ENCODE measurements around the gene OR51B6.

The OR51B6 gene

GRCh38 chr11:5384335-5384734 lies 33.0 kb downstream of the OR51B6 start:
- no peak for TF ChIP-seq CTCF (conservative IDR thresholded peaks at IDR 0.05; ENCODE audit: low read depth, low read length)
- H3K27ac ChIP-seq = no peak overlapping the region
- H2AFZ ChIP-seq (ENCODE audit: low read depth) = no peak overlapping the region
- no peaks in the 10 kb centered on the region for H3K36me3 ChIP-seq (ENCODE audit: insufficient read depth)
- no peak overlapping the region for H3K9ac ChIP-seq
- no peak overlapping the region for H3K4me2 ChIP-seq
- H3K4me3 ChIP-seq (IDR thresholded peaks at IDR 0.05; ENCODE audit: insufficient read depth, low read depth, low read length) = no peak overlapping the region
- H4K20me1 ChIP-seq (ENCODE audit: insufficient read depth) = no peaks in the 10 kb centered on the region
- H3K79me2 ChIP-seq (ENCODE audit: insufficient read depth, low read depth) = no peaks in the 10 kb centered on the region
- H3K27me3 ChIP-seq (ENCODE audit: insufficient read depth, low read depth) = no peaks in the 10 kb centered on the region
- no peaks in the 10 kb centered on the region for H3K4me1 ChIP-seq (ENCODE audit: low read depth, poor library complexity, severe bottlenecking)

DNA sequence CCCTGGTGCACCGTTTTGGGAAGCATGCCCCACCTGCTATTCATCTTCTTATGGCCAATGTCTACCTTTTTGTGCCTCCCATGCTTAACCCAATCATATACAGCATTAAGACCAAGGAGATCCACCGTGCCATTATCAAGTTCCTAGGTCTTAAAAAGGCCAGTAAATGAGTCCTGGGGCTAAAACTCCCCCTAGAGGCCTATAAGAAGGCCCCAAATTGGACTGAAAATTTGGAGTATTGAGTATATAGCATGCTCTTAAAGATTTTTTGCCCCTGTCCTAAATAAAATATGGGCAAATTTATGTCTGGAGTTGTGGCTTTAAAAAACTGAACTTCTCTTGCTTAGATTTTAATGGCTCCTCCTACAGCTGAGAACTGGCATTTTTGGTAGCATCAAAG lies 38.9 kb downstream of the OR51B6 start:
- no peaks in the 10 kb centered on the region for H3K36me3 ChIP-seq (ENCODE audit: insufficient read depth)
- no peak overlapping the region for H3K9ac ChIP-seq
- H3K79me2 ChIP-seq (ENCODE audit: insufficient read depth, low read depth) = no peaks in the 10 kb centered on the region
- no peak overlapping the region for H3K4me3 ChIP-seq (IDR thresholded peaks at IDR 0.05; ENCODE audit: insufficient read depth, low read depth, low read length)
- no peaks in the 10 kb centered on the region for H4K20me1 ChIP-seq (ENCODE audit: insufficient read depth)
- no peak overlapping the region for H3K27ac ChIP-seq
- H3K27me3 ChIP-seq (ENCODE audit: insufficient read depth, low read depth) = no peaks in the 10 kb centered on the region
- no peak overlapping the region for H3K4me2 ChIP-seq
- TF ChIP-seq CTCF (conservative IDR thresholded peaks at IDR 0.05; ENCODE audit: low read depth, low read length) = no peak
- H2AFZ ChIP-seq (ENCODE audit: low read depth) = no peak overlapping the region
- H3K4me1 ChIP-seq (ENCODE audit: low read depth, poor library complexity, severe bottlenecking) = no peaks in the 10 kb centered on the region

DNA sequence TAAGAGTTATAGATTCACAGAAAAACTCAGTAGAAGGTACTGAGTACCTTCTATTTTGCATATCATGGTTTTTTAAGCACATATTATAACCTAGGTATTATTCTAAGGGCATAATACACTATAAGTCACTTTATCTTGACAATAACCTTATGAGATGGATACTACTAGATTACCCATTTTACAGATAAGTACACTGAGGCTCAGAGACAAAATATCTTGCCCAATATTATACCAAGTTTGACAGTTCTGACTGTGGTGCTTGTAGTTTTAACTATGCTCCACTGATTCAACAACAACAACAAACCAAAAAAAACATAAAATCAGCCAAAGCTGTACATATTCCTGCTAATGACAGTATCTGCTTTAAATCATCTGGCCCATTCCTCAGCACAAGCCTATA lies 42.8 kb downstream of the OR51B6 start:
- no peak for TF ChIP-seq CTCF (conservative IDR thresholded peaks at IDR 0.05; ENCODE audit: low read depth, low read length)
- Histone ChIP-seq H3K4me1 (ENCODE audit: low read depth, poor library complexity, severe bottlenecking) (no peaks in the 10 kb centered on the region), H3K27me3 (ENCODE audit: insufficient read depth, low read depth) (no peaks in the 10 kb centered on the region), H2AFZ (ENCODE audit: low read depth) (no peak overlapping the region), H3K9ac (no peak overlapping the region), H4K20me1 (ENCODE audit: insufficient read depth) (no peaks in the 10 kb centered on the region), H3K79me2 (ENCODE audit: insufficient read depth, low read depth) (no peaks in the 10 kb centered on the region), H3K36me3 (ENCODE audit: insufficient read depth) (no peaks in the 10 kb centered on the region), H3K4me2 (no peak overlapping the region), H3K27ac (no peak overlapping the region), H3K4me3 (IDR thresholded peaks at IDR 0.05; ENCODE audit: insufficient read depth, low read depth, low read length) (no peak overlapping the region)

GRCh38 chr11:5398936-5399335 lies 47.6 kb downstream of the OR51B6 start:
- Histone ChIP-seq H3K4me3 (IDR thresholded peaks at IDR 0.05; ENCODE audit: insufficient read depth, low read depth, low read length) (no peak overlapping the region), H3K4me2 (no peak overlapping the region), H3K79me2 (ENCODE audit: insufficient read depth, low read depth) (no peaks in the 10 kb centered on the region), H3K27me3 (ENCODE audit: insufficient read depth, low read depth) (no peaks in the 10 kb centered on the region), H4K20me1 (ENCODE audit: insufficient read depth) (no peaks in the 10 kb centered on the region), H3K9ac (no peak overlapping the region), H3K27ac (no peak overlapping the region), H3K4me1 (ENCODE audit: low read depth, poor library complexity, severe bottlenecking) (no peaks in the 10 kb centered on the region), H3K36me3 (ENCODE audit: insufficient read depth) (no peaks in the 10 kb centered on the region), H2AFZ (ENCODE audit: low read depth) (no peak overlapping the region)
- TF ChIP-seq CTCF (conservative IDR thresholded peaks at IDR 0.05; ENCODE audit: low read depth, low read length) = no peak

All from KMS-11 (cell line).